ENCODE measurements around the gene RANBP1.

DNA sequence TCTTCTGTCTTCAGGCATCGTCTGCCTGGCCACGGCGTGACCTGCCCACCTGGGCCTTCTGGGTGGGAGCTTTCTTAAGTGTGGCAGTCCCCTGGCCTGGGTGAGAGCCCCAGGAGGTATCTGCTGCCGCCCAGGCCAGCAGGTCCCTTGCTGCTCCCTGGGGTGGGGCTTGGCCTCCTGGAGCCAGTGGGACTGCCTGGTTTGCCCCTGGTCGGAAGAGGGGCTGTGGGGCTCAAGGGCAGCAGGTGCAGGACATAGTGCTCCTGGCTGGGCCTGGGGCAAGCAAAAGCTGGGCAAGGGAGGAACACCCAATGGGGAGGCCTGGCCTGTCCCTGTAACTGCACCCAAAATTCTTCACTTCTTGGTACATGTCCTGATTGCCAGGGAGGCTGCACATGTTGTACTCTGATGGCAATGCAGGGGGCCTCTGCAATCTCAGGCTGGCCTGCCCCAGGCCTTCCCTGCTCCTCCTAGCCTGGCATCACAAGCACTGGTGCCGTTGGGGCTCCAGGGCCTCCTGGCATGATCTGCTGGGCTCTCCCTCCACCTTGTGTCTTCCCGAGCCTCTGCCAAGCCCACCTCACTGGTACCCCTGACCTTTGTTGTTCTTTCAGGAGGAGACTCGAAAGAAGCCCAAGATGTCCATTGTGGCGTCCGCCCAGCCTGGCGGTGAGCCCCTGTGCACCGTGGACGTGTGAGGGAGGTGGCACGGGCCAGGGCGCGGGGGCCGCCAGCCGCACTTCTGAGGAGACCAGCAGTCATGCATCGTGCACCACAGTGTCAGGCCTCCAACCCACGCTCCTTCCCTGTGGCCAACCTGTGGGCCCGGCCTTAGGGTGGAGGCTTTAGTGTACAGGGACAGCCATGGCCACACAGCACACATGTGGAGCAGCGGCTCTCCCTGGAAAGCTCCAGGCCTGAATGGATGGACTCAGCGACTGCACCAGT, 6.2 kb upstream of the RANBP1 start:
- TF ChIP-seq, protein P1, sequence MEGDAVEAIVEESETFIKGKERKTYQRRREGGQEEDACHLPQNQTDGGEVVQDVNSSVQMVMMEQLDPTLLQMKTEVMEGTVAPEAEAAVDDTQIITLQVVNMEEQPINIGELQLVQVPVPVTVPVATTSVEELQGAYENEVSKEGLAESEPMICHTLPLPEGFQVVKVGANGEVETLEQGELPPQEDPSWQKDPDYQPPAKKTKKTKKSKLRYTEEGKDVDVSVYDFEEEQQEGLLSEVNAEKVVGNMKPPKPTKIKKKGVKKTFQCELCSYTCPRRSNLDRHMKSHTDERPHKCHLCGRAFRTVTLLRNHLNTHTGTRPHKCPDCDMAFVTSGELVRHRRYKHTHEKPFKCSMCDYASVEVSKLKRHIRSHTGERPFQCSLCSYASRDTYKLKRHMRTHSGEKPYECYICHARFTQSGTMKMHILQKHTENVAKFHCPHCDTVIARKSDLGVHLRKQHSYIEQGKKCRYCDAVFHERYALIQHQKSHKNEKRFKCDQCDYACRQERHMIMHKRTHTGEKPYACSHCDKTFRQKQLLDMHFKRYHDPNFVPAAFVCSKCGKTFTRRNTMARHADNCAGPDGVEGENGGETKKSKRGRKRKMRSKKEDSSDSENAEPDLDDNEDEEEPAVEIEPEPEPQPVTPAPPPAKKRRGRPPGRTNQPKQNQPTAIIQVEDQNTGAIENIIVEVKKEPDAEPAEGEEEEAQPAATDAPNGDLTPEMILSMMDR (IDR thresholded peaks at IDR 0.05), result no peak
- TF ChIP-seq POLR2AphosphoS5 (IDR thresholded peaks at IDR 0.05), result no peak

Data from transverse colon (tissue), 4 donors.